ENCODE results near the gene ASTN1.

The ASTN1 gene

DNA sequence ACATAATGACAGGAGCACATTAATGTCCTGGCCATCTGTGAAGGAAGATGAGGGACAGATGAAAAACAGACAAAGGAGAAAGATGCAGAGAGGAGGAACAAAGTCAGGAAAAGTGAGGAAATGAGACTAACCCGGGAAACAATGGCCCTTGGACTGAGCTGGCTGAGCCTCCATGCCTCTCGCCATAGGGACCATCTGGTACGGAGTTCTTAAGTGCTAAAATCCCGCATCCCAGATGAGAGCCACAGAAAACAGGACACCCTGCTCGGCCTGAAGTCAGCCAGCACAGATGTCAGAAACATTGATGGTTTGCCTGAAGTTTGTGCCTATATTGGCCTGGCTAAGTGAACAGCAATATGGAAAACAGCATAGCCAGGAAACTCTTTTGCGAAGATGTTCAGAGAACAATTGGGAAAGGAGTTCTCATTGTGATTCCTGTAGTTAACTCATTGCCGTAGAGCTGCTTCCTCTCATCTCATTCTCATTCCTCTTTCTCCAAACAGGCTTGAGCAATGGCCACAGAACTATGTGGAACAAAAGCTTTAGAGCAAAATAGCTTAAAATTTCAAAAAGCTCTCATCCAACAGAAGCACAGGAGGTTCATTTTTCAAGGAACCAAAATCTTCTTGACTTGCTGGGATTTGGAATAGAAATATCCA lies 96.6 kb downstream of the ASTN1 start:
- Histone ChIP-seq H3K4me3 (ENCODE audit: low read length) (no peak overlapping the region), H3K9ac (ENCODE audit: low read depth, low read length) (no peak overlapping the region), H3K36me3 (ENCODE audit: insufficient read depth, low read length) (no peaks in the 10 kb centered on the region), H3K4me1 (ENCODE audit: insufficient read depth, low read length) (peaks cover 23% of the 10 kb centered on the region), H3K27me3 (ENCODE audit: insufficient read depth, low read length) (peaks cover 12% of the 10 kb centered on the region; the same call in 1 of the 2 replicates), H3K27ac (ENCODE audit: low read depth, low read length) (peak overlapping the region; percentile 34; the same call in 1 of the 2 replicates), H3K9me3 (ENCODE audit: insufficient read depth, low read depth, low read length) (no peaks in the 10 kb centered on the region)
- 89% methylated on average over 7 of the region's 7 CpGs for WGBS

DNA sequence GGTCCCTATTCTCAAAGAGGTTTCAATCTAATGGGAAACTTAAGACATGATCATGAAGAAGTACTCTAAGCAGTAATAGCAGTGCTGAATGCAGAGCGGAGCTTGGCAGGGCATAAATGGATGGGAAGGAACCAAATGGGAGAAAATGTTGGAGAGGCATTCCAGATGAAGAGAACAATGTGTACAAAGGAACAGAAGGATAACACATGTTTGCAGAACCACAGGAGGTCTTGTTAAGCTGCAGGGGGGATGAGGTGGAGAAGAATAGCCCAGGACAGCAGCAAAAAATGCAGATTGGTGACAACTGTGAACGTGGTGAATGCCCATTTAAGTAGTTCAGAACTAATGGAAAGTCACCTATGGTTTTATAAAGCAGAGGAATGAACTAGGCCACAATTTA lies 99.1 kb downstream of the ASTN1 start:
- H3K9me3 ChIP-seq (ENCODE audit: insufficient read depth, low read depth, low read length), result no peaks in the 10 kb centered on the region
- no peak overlapping the region for H3K27ac ChIP-seq (ENCODE audit: low read depth, low read length)
- whole genome bisulfite sequencing, result 33% methylated on average over 2 of the region's 2 CpGs
- no peak overlapping the region for H3K4me3 ChIP-seq (ENCODE audit: low read length)
- peaks cover 12% of the 10 kb centered on the region; the same call in 1 of the 2 replicates for H3K27me3 ChIP-seq (ENCODE audit: insufficient read depth, low read length)
- peaks cover 23% of the 10 kb centered on the region for H3K4me1 ChIP-seq (ENCODE audit: insufficient read depth, low read length)
- H3K36me3 ChIP-seq (ENCODE audit: insufficient read depth, low read length), result no peaks in the 10 kb centered on the region
- H3K9ac ChIP-seq (ENCODE audit: low read depth, low read length), result no peak overlapping the region

DNA sequence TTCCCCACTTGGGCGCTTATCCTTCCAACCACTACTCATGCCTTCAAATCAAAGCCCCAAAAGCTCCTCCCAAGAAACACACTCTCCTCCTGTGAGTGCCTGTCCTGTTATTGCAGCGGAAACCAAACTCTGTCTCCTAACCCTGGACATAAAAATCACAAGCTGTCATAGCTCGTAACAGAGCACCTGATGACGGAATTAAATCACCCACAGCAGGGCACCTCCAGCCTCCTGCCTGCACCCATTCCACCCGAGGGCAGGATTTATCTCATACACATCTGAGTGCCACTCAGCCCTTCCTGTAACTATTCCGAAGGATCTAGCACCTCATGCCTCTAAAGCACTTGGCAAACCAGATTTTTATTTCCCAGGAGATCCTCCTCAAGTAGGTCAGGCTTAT lies 100.9 kb downstream of the ASTN1 start:
- WGBS, result 94% methylated on average over 6 of the region's 6 CpGs
- Histone ChIP-seq H3K4me3 (ENCODE audit: low read length) (no peak overlapping the region), H3K27ac (ENCODE audit: low read depth, low read length) (no peak overlapping the region), H3K27me3 (ENCODE audit: insufficient read depth, low read length) (peaks cover 12% of the 10 kb centered on the region; the same call in 1 of the 2 replicates), H3K9ac (ENCODE audit: low read depth, low read length) (no peak overlapping the region), H3K36me3 (ENCODE audit: insufficient read depth, low read length) (no peaks in the 10 kb centered on the region), H3K9me3 (ENCODE audit: insufficient read depth, low read depth, low read length) (no peaks in the 10 kb centered on the region), H3K4me1 (ENCODE audit: insufficient read depth, low read length) (peaks cover 15% of the 10 kb centered on the region)

DNA sequence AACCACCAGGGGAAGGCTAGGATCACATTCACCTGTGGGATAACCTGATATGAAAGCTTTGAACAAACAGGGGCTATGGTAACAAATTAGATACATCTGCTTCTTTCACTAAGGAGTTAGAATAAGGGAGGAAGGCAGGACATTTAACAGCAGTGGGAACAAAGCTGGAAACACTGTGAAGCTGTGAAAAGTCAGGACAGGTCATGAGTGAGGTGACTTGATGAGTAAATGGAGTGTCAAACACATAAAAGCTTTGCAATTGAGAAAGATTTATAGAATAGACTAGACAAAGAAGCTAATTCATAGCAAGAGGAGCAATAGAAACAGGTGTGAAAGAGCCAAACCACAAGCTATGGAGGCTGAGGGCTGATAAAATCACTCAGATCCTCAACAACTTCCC lies 110.0 kb downstream of the ASTN1 start:
- Histone ChIP-seq H3K4me1 (ENCODE audit: insufficient read depth, low read length) (no peaks in the 10 kb centered on the region), H3K9ac (ENCODE audit: low read depth, low read length) (no peak overlapping the region), H3K9me3 (ENCODE audit: insufficient read depth, low read depth, low read length) (no peaks in the 10 kb centered on the region), H3K36me3 (ENCODE audit: insufficient read depth, low read length) (no peaks in the 10 kb centered on the region), H3K27me3 (ENCODE audit: insufficient read depth, low read length) (no peaks in the 10 kb centered on the region), H3K27ac (ENCODE audit: low read depth, low read length) (no peak overlapping the region), H3K4me3 (ENCODE audit: low read length) (no peak overlapping the region)

DNA sequence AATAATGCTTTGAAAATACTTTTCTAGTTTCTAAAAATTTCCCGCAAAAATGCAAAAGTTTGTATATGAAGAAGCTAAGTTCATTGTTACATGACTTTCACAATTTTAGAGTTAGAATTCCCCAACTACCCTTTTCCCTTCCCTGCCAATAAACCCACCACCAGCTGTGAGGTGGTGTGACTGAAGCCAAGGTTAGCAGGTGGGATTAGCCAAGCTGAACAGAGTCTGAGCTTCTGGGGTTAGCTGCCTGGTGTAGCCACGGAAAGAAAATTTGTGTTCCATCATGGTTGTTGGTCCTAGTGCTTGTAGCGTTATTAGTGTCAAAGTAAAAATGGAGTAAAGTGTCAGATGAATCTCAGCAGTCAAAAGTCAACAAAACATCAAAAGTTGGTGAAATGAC lies 110.9 kb downstream of the ASTN1 start:
- Histone ChIP-seq H3K4me1 (ENCODE audit: insufficient read depth, low read length) (peaks cover 3% of the 10 kb centered on the region; the same call in 1 of the 2 replicates), H3K9me3 (ENCODE audit: insufficient read depth, low read depth, low read length) (no peaks in the 10 kb centered on the region), H3K27me3 (ENCODE audit: insufficient read depth, low read length) (no peaks in the 10 kb centered on the region), H3K4me3 (ENCODE audit: low read length) (no peak overlapping the region), H3K9ac (ENCODE audit: low read depth, low read length) (no peak overlapping the region), H3K36me3 (ENCODE audit: insufficient read depth, low read length) (no peaks in the 10 kb centered on the region), H3K27ac (ENCODE audit: low read depth, low read length) (no peak overlapping the region)
- WGBS, result 80% methylated on average over 2 of the region's 3 CpGs

DNA sequence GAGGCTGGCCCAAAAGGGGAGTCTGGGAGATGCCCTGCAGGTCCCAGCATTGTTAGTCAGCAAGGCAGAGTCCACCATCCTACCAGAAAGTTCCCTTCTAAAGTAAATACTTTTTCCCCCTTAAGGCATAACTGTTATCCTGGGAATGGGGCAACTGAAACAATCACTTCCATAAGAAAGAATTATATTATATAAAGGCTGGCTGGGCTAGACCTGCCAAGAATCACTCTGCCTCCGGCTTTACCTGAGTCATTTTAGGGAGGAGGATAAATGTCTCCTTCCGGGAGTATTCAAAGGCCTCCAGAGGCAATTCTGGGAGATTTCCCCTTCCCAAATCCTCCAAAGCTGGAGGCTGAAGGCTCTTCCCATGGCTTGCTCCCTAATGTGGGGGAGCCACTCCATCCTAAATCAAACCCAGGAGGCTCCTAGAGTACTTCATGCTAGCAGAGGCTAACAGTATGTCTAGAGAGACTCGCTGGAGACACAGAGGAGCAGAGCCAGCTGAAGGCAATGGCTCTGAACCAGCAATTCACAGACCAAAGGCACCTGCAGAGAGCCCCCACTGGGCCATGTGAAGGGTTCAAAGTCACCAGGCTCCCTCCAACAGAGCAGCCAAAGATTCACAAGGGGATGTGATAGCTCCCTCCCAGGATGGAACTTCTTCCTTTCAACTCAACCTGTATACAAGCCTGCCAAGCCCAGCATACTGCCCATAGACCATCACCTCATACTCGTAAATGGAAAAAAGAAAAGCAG lies 116.0 kb downstream of the ASTN1 start:
- 44% methylated on average over 3 of the region's 4 CpGs for WGBS
- Histone ChIP-seq H3K27me3 (ENCODE audit: insufficient read depth, low read length) (0 out of 2 replicates have a peak, but pooled peaks cover 4% of the 10 kb centered on the region), H3K4me3 (ENCODE audit: low read length) (no peak overlapping the region), H3K9ac (ENCODE audit: low read depth, low read length) (no peak overlapping the region), H3K9me3 (ENCODE audit: insufficient read depth, low read depth, low read length) (no peaks in the 10 kb centered on the region), H3K27ac (ENCODE audit: low read depth, low read length) (no peak overlapping the region), H3K36me3 (ENCODE audit: insufficient read depth, low read length) (no peaks in the 10 kb centered on the region), H3K4me1 (ENCODE audit: insufficient read depth, low read length) (peaks cover 18% of the 10 kb centered on the region)

DNA sequence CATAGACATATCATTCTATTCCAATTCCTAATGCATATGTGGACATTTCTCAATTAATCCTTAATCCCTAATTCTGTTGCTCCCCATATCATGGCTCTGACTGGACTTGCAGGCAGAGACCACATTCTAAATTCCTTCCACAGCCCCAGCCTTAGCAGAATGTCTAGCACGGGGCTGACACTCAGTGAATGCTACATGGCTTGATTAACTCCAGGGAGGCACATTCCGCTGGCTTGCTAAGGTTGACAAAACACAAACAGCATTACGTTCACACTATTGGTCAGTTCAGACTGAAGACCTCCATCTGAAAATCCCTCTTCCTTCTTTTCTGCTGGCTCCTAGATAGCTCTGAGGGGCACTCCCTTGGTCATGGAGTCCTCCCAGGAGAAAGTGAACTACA lies 119.4 kb downstream of the ASTN1 start:
- no peak overlapping the region for H3K4me3 ChIP-seq (ENCODE audit: low read length)

DNA sequence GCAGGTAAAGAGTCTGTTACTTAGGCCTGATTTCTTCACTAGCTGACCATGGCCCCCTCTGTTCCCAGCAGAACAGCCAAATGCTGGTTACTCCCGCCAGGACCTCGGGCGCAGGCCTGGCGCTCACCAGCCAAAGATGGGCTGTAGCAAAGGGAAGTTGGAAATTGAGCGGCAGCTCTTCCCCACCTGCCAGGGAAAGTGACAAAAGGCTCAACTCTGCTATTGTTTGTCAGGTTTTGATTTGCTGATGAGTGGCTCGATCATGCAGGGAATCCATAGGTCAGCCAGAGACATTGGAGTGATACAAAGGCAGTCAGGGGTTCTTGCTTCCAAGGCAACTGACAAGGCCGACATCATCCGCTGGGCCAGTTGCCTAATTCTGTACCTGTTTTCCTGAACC lies 120.1 kb downstream of the ASTN1 start:
- Histone ChIP-seq H3K4me3 (ENCODE audit: low read length) (no peak overlapping the region), H3K4me1 (ENCODE audit: insufficient read depth, low read length) (peaks cover 19% of the 10 kb centered on the region), H3K27ac (ENCODE audit: low read depth, low read length) (peak overlapping the region; percentile 54; the same call in 1 of the 2 replicates), H3K36me3 (ENCODE audit: insufficient read depth, low read length) (no peaks in the 10 kb centered on the region), H3K9ac (ENCODE audit: low read depth, low read length) (no peak overlapping the region), H3K27me3 (ENCODE audit: insufficient read depth, low read length) (0 out of 2 replicates have a peak, but pooled peaks cover 4% of the 10 kb centered on the region), H3K9me3 (ENCODE audit: insufficient read depth, low read depth, low read length) (no peaks in the 10 kb centered on the region)
- WGBS, result 29% methylated on average over 8 of the region's 8 CpGs

More for the DNA sequence above, 119.4 kb downstream of the ASTN1 start:
- peaks cover 19% of the 10 kb centered on the region for H3K4me1 ChIP-seq (ENCODE audit: insufficient read depth, low read length)
- H3K9me3 ChIP-seq (ENCODE audit: insufficient read depth, low read depth, low read length), result no peaks in the 10 kb centered on the region
- H3K9ac ChIP-seq (ENCODE audit: low read depth, low read length), result no peak overlapping the region
- no peaks in the 10 kb centered on the region for H3K36me3 ChIP-seq (ENCODE audit: insufficient read depth, low read length)
- H3K27ac ChIP-seq (ENCODE audit: low read depth, low read length), result no peak overlapping the region
- H3K27me3 ChIP-seq (ENCODE audit: insufficient read depth, low read length), result 0 out of 2 replicates have a peak, but pooled peaks cover 4% of the 10 kb centered on the region
- 80% methylated on average over 3 of the region's 3 CpGs for WGBS

DNA sequence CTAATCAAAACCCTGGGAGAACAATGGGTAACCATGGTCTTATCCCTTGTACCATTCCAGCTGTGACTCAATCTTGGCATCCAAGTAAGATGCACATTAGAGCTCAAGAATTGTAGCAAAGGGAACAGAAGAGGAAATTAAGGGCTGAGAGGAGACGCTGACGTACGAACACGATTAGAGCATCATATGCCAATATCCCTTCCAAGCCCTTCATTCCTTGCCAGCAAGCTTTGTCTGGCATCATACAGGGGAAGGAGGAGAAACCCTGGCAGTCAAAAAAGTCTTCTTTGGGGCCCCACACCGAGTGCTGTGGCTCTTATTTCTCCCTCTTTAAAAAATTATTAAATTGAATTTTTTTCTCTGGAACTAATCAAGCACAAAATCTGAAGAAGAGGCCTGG lies 120.9 kb downstream of the ASTN1 start:
- Histone ChIP-seq H3K9ac (ENCODE audit: low read depth, low read length) (no peak overlapping the region), H3K27me3 (ENCODE audit: insufficient read depth, low read length) (0 out of 2 replicates have a peak, but pooled peaks cover 4% of the 10 kb centered on the region), H3K27ac (ENCODE audit: low read depth, low read length) (no peak overlapping the region), H3K4me1 (ENCODE audit: insufficient read depth, low read length) (peaks cover 15% of the 10 kb centered on the region), H3K36me3 (ENCODE audit: insufficient read depth, low read length) (no peaks in the 10 kb centered on the region), H3K4me3 (ENCODE audit: low read length) (no peak overlapping the region), H3K9me3 (ENCODE audit: insufficient read depth, low read depth, low read length) (no peaks in the 10 kb centered on the region)
- 100% methylated on average over 4 of the region's 5 CpGs for WGBS

DNA sequence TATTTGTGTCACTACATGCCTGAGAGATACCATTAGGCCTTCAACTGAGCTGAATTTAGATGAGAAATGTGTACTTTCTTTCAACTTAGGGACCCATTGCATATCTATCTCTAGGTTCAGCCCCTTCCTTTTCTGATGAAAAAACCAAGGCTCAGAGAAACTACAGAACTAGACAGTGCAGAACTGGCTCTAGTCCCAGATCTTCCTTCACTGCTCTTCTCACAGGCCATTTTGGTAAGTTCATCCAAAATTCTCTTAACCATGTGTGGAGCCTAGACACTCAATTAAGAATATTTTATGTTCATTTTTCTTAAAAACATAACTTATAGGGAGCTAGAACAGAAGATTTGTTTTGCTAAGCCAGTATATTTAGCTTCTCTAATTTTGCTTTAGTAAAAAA lies 128.9 kb downstream of the ASTN1 start:
- peaks cover 3% of the 10 kb centered on the region; the same call in 1 of the 2 replicates for H3K4me1 ChIP-seq (ENCODE audit: insufficient read depth, low read length)
- H3K4me3 ChIP-seq (ENCODE audit: low read length), result no peak overlapping the region
- H3K9me3 ChIP-seq (ENCODE audit: insufficient read depth, low read depth, low read length), result no peaks in the 10 kb centered on the region
- H3K36me3 ChIP-seq (ENCODE audit: insufficient read depth, low read length), result no peaks in the 10 kb centered on the region
- no peak overlapping the region for H3K9ac ChIP-seq (ENCODE audit: low read depth, low read length)
- H3K27ac ChIP-seq (ENCODE audit: low read depth, low read length), result no peak overlapping the region
- H3K27me3 ChIP-seq (ENCODE audit: insufficient read depth, low read length), result no peaks in the 10 kb centered on the region

DNA sequence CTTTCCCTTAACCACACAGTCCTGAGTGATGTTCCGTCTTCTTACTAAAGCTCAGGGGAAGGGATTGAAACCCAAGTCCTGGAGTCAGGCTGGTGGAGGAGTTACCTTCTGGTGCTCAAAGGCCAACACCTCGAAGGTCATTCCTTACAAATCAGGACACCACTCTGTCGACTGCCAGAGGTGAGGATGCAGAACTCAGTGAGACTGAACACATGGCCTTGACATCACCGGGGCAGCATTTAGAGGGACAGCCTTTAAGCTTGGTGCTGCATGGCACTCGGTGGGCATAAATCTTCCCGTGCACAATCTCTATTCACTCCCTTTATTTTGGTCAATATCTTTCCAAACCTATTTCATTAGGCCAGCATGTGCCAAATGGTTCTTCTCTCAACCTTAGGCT lies 130.9 kb downstream of the ASTN1 start:
- no peak overlapping the region for H3K27ac ChIP-seq (ENCODE audit: low read depth, low read length)
- 88% methylated on average over 6 of the region's 6 CpGs for WGBS

More for the DNA sequence above, 130.9 kb downstream of the ASTN1 start:
- Histone ChIP-seq H3K36me3 (ENCODE audit: insufficient read depth, low read length) (no peaks in the 10 kb centered on the region), H3K9ac (ENCODE audit: low read depth, low read length) (no peak overlapping the region), H3K27me3 (ENCODE audit: insufficient read depth, low read length) (no peaks in the 10 kb centered on the region), H3K4me3 (ENCODE audit: low read length) (no peak overlapping the region), H3K9me3 (ENCODE audit: insufficient read depth, low read depth, low read length) (no peaks in the 10 kb centered on the region), H3K4me1 (ENCODE audit: insufficient read depth, low read length) (peaks cover 3% of the 10 kb centered on the region; the same call in 1 of the 2 replicates)

Measured in HUES64 (cell line).